ENCODE data around the gene SFSWAP.
A peak's percentile ranks its signal among the peaks of the same experiment; 100 is the strongest.

The SFSWAP gene

DNA sequence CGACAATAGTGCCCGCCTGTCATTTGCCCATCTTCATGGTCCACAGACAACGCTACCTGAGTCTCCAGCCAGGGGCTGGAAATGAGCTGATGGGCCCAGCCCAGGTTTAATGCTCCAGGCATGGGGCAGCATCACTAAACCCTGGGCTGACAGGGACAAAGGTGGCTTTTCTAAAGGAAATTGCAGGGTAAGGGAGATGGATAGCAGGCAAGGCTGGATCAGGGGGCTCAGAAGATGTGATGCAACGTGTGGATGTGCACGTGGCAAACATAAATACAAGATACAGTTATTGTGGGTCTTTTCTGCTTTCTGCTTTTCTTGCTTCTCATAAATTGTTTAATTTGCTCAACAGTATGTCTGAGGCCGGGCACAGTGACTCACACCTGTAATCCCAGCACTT is 113.6 kb downstream of the SFSWAP start:
- TF ChIP-seq FOXP2 (optimal IDR thresholded peaks at IDR 0.05; ENCODE audit: borderline replicate concordance, extremely low read depth, extremely low read length, insufficient read depth): no peak
- TF ChIP-seq SIN3A (IDR thresholded peaks at IDR 0.05; ENCODE audit: borderline replicate concordance, insufficient read depth, low read length): no peak
- TF ChIP-seq TAF1 (IDR thresholded peaks at IDR 0.05; ENCODE audit: borderline replicate concordance, insufficient read depth, low read length): no peak
- TF ChIP-seq, protein P1, sequence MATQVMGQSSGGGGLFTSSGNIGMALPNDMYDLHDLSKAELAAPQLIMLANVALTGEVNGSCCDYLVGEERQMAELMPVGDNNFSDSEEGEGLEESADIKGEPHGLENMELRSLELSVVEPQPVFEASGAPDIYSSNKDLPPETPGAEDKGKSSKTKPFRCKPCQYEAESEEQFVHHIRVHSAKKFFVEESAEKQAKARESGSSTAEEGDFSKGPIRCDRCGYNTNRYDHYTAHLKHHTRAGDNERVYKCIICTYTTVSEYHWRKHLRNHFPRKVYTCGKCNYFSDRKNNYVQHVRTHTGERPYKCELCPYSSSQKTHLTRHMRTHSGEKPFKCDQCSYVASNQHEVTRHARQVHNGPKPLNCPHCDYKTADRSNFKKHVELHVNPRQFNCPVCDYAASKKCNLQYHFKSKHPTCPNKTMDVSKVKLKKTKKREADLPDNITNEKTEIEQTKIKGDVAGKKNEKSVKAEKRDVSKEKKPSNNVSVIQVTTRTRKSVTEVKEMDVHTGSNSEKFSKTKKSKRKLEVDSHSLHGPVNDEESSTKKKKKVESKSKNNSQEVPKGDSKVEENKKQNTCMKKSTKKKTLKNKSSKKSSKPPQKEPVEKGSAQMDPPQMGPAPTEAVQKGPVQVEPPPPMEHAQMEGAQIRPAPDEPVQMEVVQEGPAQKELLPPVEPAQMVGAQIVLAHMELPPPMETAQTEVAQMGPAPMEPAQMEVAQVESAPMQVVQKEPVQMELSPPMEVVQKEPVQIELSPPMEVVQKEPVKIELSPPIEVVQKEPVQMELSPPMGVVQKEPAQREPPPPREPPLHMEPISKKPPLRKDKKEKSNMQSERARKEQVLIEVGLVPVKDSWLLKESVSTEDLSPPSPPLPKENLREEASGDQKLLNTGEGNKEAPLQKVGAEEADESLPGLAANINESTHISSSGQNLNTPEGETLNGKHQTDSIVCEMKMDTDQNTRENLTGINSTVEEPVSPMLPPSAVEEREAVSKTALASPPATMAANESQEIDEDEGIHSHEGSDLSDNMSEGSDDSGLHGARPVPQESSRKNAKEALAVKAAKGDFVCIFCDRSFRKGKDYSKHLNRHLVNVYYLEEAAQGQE (IDR thresholded peaks at IDR 0.05; ENCODE audit: insufficient read depth in 1 of 2, low read depth in 2 of 2, low read length in 2 of 2): no peak
- no peak for TF ChIP-seq POLR2AphosphoS5 (IDR thresholded peaks at IDR 0.05; ENCODE audit: low read depth, low read length)

DNA sequence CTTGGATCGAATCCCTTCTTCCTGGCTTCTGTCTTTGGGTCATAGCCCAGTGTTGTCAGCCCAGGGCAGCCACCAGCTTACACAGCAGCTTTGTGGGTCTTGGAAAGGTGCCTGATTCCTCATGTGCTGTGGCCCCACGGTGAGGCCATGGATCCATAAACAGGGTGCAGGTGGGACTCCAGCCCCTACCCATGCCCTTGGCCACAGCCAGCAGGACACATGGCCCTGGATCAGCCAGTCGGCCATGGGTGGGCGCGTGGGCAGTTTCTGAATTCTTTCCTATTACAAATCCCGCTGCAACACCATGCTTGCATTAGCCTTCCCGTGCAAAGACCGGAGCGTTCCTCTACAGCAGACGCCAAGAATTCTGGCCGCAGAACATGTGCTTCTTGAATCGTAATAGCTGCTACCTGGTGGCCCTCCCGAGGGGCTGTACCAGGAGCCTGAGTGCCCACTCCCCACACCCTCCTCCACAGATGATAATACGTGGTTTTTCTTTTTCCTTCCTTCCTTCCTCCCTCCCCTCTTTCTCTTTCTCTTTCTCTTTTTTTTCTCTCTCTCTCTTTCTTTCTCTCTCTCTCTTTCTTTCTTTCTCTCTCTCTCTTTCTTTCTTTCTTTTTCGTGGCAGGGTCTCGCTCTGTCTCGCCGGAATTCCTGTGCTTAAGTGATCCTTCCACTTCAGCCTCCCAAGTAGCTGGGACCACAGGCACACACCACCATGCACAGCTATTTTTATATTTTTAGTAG is 114.4 kb downstream of the SFSWAP start:
- no peak for TF ChIP-seq TAF1 (IDR thresholded peaks at IDR 0.05; ENCODE audit: borderline replicate concordance, insufficient read depth, low read length)
- TF ChIP-seq, protein P1 (IDR thresholded peaks at IDR 0.05; ENCODE audit: insufficient read depth in 1 of 2, low read depth in 2 of 2, low read length in 2 of 2): no peak
- TF ChIP-seq FOXP2 (optimal IDR thresholded peaks at IDR 0.05; ENCODE audit: borderline replicate concordance, extremely low read depth, extremely low read length, insufficient read depth): no peak
- no peak for TF ChIP-seq POLR2AphosphoS5 (IDR thresholded peaks at IDR 0.05; ENCODE audit: low read depth, low read length)
- TF ChIP-seq SIN3A (IDR thresholded peaks at IDR 0.05; ENCODE audit: borderline replicate concordance, insufficient read depth, low read length): no peak

DNA sequence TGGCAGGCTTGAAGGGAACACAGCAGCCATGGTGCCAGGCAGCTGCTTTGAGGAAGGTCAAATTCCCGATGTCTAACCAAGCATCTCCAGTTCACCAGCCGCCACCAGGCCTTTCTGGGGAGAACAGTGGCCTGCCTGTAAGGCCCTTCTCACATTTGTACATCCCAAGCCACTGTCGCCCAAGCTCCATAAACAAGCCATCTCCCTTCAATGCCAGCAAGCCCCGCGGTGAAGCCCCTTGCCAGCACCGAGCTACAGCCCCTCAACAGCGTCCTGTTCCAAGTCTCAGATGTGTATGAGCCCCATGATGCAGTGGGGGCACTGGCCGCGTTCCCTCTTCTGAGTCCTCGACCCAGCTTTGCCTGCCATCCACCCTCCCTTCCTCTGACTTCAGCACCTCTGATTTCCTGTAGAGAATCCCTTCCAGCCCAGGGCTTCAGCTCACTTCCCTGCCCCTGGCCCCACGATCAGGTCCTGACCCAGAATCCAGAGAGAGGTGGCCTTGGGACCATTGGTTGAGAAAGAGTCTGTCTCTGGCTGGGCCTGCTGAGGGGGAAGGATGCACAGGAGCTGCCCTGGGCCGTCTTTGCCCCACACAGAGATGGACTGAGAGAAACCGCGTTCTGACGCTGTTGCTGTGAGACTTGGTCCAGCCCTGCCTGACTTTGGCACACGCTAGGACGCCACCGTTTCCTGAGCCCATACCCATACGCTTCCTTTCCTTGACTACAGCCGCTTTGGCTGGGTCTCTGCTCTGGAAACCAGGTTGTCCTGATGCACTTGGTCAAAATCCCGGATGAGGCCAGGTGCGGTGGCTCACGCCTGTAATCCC is 115.4 kb downstream of the SFSWAP start:
- no peak for TF ChIP-seq TAF1 (IDR thresholded peaks at IDR 0.05; ENCODE audit: borderline replicate concordance, insufficient read depth, low read length)
- no peak for TF ChIP-seq POLR2AphosphoS5 (IDR thresholded peaks at IDR 0.05; ENCODE audit: low read depth, low read length)
- TF ChIP-seq, protein P1 (IDR thresholded peaks at IDR 0.05; ENCODE audit: insufficient read depth in 1 of 2, low read depth in 2 of 2, low read length in 2 of 2): no peak
- no peak for TF ChIP-seq SIN3A (IDR thresholded peaks at IDR 0.05; ENCODE audit: borderline replicate concordance, insufficient read depth, low read length)
- TF ChIP-seq FOXP2 (optimal IDR thresholded peaks at IDR 0.05; ENCODE audit: borderline replicate concordance, extremely low read depth, extremely low read length, insufficient read depth): no peak

DNA sequence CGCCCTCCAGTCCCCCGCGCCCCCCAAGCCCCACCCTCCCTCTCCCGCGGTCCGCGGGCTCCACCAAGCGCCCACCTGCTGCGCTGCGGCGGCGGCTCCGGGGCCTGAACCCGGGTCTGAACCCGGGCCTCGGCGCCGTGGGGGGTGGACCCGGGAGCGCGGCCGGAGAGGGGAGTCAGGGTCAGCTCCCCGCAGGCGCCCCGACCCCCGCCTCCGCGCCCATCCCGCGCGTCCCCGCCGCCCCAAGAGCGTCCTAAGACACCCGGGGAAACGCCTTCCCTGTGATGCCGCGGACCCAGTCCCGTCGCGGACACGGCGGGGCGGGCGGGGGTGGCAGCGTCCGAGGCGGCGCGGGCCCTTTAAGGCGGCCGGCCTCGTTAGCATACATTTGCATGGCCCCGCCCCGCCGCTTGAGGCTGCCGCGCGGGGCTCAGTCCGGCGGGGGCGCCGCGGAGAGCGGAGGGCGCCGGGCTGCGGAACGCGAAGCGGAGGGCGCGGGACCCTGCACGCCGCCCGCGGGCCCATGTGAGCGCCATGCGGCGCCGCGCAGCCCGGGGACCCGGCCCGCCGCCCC is 117.2 kb downstream of the SFSWAP start, which contains the start of gene MMP17:
Gene MMP17, plus strand, starts transcription at position 433 of the 574 bp plus-strand sequence. Its CDS starts 102 bp downstream, at position 535.
- TF ChIP-seq TAF1 (IDR thresholded peaks at IDR 0.05; ENCODE audit: borderline replicate concordance, insufficient read depth, low read length) (peak; percentile 75; the same call in 1 of the 2 replicates), SIN3A (IDR thresholded peaks at IDR 0.05; ENCODE audit: borderline replicate concordance, insufficient read depth, low read length) (no peak), POLR2AphosphoS5 (IDR thresholded peaks at IDR 0.05; ENCODE audit: low read depth, low read length) (peak; percentile 59; the same call in 1 of the 2 replicates)
- TF ChIP-seq, protein P1 (IDR thresholded peaks at IDR 0.05; ENCODE audit: insufficient read depth in 1 of 2, low read depth in 2 of 2, low read length in 2 of 2): 0 out of 4 replicates have a peak, but pooled peaks of 1 of the 2 experiments have one; percentile 24
